ENCODE measurements around the gene RABGGTA. TPM values are rescaled to one million over a fixed set of nuclear protein-coding genes. Genes with fewer than 3 reads are reported as not detected.
A peak's percentile ranks its signal among the peaks of the same experiment; 100 is the strongest.

RABGGTA gene
- total and polyA plus RNA-seq, 10 of the 15 experiments (the other 5 are each of a cell fraction or from before 2014, with no cell fraction given) = 19.1 to 75.6 (median 46.9) TPM

DNA sequence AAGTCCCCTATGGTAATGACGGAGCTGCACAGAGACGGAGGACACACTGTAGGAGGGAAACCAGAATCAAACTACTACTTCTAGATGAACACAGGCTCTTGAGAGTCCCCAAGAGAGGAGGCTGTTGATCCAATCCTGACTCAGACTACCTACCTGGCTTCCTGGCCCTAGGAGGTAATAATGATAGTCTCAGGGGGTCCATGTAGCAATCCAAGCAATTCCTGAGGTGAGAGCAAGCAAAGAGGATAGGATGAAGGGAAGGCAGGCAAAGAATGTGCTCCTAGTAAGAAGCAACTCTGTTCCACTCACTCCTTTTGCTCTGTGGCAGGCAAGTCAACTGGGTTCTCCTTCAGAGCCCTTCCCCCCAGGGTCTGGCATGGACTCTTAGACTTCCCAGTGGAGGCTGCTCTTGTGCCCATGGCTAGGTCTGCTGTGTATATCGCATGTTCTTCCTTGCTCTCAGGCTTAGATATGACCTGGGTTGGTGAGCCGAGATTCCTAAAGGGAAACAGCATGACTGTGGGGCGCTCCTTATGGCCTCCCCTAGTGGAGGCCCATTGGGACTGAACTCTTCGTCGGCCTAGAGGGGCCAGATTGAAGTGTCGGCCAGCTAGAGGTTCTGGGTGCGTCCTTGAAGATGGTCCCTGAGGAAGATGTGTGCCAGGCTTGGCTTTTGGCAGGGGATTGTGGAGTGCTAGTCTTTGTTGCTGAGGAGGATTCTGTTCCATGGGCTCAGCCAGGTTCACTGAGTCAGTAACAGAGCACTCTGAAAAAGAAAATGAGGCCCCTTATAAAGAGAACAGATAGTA lies 31.1 kb downstream of the RABGGTA start:
- Histone ChIP-seq H3K4me3 (peak overlapping the region; percentile 18; the same call in 1 of the 2 replicates), H3K27ac (ENCODE audit: control insufficient read depth, insufficient read depth) (no peak overlapping the region), H3K4me1 (ENCODE audit: control insufficient read depth, insufficient read depth, low read length) (peaks cover 10% of the 10 kb centered on the region), H3K9ac (ENCODE audit: control insufficient read depth, insufficient read depth, low read length) (no peak overlapping the region), H3K36me3 (ENCODE audit: control insufficient read depth in 2 of 2, insufficient read depth in 2 of 2, low read length in 1 of 2) (peaks cover 11 to 45% of the 10 kb centered on the region in 2 experiments), H3K79me2 (ENCODE audit: control insufficient read depth, insufficient read depth, low read length) (peaks cover 16% of the 10 kb centered on the region), H3K4me2 (ENCODE audit: control insufficient read depth, insufficient read depth) (peak overlapping the region; percentile 100), H2AFZ (ENCODE audit: control insufficient read depth, low read depth, low read length) (no peak overlapping the region), H3K9me3 (replicated peaks; ENCODE audit: control insufficient read depth, insufficient read depth, low read length) (no peaks in the 10 kb centered on the region), H4K20me1 (ENCODE audit: control insufficient read depth, insufficient read depth) (peaks cover 3% of the 10 kb centered on the region; the same call in 1 of the 2 replicates), H3K27me3 (replicated peaks in 1 of 2; ENCODE audit: control insufficient read depth in 2 of 2, insufficient read depth in 2 of 2, low read length in 1 of 2) (no peaks in the 10 kb centered on the region)
- no peak for DNase-seq (ENCODE audit: low read depth, low spot score)
- whole genome bisulfite sequencing (ENCODE audit: insufficient coverage, insufficient replicate concordance, low lambda C conversion rate, missing lambda C conversion rate) = 94% methylated on average over 9 of the region's 9 CpGs
- no peak for ATAC-seq
- ChIA-PET CTCF (interaction anchor here (1.0 to 12.3 kb wide), 3 partner anchors 26 to 122 kb away, joined by 3 to 368 read pairs (median 54); partner anchors contain the start of genes CHMP4A, DHRS1, MDP1 and NOP9), RAD21 (ENCODE audit: unreplicated experiment) (interaction anchor here (3.4 kb wide), 1 partner anchor 68 kb away, joined by 52 read pairs; the partner anchor contains the start of gene CIDEB), POLR2A (interaction anchor here (0.9 to 9.2 kb wide), 2 partner anchors 31 to 52 kb away, joined by 3 to 171 read pairs; partner anchors contain the start of gene RABGGTA), SMC1A (ENCODE audit: uncharacterized antibody, unreplicated experiment) (interaction anchor here (8.0 to 11.0 kb wide), 2 partner anchors 33 to 59 kb away, joined by 141 to 201 read pairs; partner anchors contain the start of genes DHRS1, NOP9 and RABGGTA)
- no TSS peak for BruUV-seq (replicated peaks)
- TF ChIP-seq MEF2B (IDR thresholded peaks at IDR 0.05; ENCODE audit: partially characterized antibody, poor library complexity, severe bottlenecking) (no peak), POLR2A (IDR thresholded peaks at IDR 0.05; ENCODE audit: low read depth, low read length) (peak; percentile 6; the same call in 1 of the 2 replicates)
- in situ Hi-C loops (cut with MboI) (loop anchor here (5.0 kb wide), 2 partner anchors 57 to 197 kb away; partner anchors contain the start of genes DHRS1 and NOP9), intact Hi-C loops (cut with micrococcal nuclease; ENCODE audit: unreplicated experiment) (no loop called here)
- FAIRE-seq = no peak

DNA sequence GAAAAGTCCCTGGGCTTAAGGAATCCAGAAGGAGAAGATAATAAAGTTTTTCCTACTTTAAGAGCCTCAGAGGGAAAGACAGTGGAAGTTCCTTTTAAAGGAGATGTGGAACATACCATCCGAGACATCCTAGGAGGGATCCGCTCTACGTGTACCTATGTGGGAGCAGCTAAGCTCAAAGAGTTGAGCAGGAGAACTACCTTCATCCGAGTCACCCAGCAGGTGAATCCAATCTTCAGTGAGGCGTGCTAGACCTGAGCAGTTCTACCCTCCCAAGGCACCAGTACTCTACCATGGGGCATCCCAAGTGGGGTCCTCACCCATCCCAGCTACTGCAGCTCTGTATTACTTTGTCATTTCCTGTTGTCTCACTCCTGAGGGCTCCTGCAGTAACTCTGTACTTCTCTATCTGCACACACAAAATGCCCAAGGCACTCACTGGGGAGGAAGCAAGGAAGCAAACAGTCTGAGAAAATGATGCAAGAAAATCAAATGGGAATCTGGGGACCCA lies 32.8 kb downstream of the RABGGTA start:
- Histone ChIP-seq H3K4me3 (no peak overlapping the region), H3K79me2 (ENCODE audit: control insufficient read depth, insufficient read depth, low read length) (peaks cover 24% of the 10 kb centered on the region), H3K36me3 (ENCODE audit: control insufficient read depth in 2 of 2, insufficient read depth in 2 of 2, low read length in 1 of 2) (peaks cover 11 to 52% of the 10 kb centered on the region in 2 experiments), H3K27ac (ENCODE audit: control insufficient read depth, insufficient read depth) (no peak overlapping the region), H2AFZ (ENCODE audit: control insufficient read depth, low read depth, low read length) (no peak overlapping the region), H3K27me3 (replicated peaks in 1 of 2; ENCODE audit: control insufficient read depth in 2 of 2, insufficient read depth in 2 of 2, low read length in 1 of 2) (no peaks in the 10 kb centered on the region), H3K9me3 (replicated peaks; ENCODE audit: control insufficient read depth, insufficient read depth, low read length) (no peaks in the 10 kb centered on the region), H3K9ac (ENCODE audit: control insufficient read depth, insufficient read depth, low read length) (no peak overlapping the region), H4K20me1 (ENCODE audit: control insufficient read depth, insufficient read depth) (peaks cover 3% of the 10 kb centered on the region; the same call in 1 of the 2 replicates), H3K4me1 (ENCODE audit: control insufficient read depth, insufficient read depth, low read length) (peaks cover 12% of the 10 kb centered on the region), H3K4me2 (ENCODE audit: control insufficient read depth, insufficient read depth) (no peak overlapping the region; the same call in 1 of the 2 replicates)
- FAIRE-seq (no peak), ATAC-seq (no peak), DNase-seq (ENCODE audit: low read depth, low spot score) (no peak)
- TF ChIP-seq PAX5 (IDR thresholded peaks at IDR 0.05; ENCODE audit: borderline replicate concordance, low read depth, low read length) (no peak), ESRRA (IDR thresholded peaks at IDR 0.05; ENCODE audit: low read length) (no peak), CHD4 (IDR thresholded peaks at IDR 0.05) (no peak), MYC (IDR thresholded peaks at IDR 0.05; ENCODE audit: insufficient read depth, insufficient read length, insufficient replicate concordance, low read length, severe bottlenecking) (no peak), NR2F1 (conservative IDR thresholded peaks at IDR 0.05) (no peak), GABPA (IDR thresholded peaks at IDR 0.05; ENCODE audit: low read depth) (no peak)
- TF ChIP-seq, protein P1, sequence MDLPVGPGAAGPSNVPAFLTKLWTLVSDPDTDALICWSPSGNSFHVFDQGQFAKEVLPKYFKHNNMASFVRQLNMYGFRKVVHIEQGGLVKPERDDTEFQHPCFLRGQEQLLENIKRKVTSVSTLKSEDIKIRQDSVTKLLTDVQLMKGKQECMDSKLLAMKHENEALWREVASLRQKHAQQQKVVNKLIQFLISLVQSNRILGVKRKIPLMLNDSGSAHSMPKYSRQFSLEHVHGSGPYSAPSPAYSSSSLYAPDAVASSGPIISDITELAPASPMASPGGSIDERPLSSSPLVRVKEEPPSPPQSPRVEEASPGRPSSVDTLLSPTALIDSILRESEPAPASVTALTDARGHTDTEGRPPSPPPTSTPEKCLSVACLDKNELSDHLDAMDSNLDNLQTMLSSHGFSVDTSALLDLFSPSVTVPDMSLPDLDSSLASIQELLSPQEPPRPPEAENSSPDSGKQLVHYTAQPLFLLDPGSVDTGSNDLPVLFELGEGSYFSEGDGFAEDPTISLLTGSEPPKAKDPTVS (IDR thresholded peaks at IDR 0.05; ENCODE audit: low read depth, low read length) = no peak
- in situ Hi-C loops (cut with MboI) (no loop called here), intact Hi-C loops (cut with micrococcal nuclease; ENCODE audit: unreplicated experiment) (no loop called here)
- RAD21 ChIA-PET (ENCODE audit: unreplicated experiment) = no interaction called here
- CTCF ChIA-PET = interaction anchor here (1.0 to 12.3 kb wide), 5 partner anchors 24 to 95 kb away, joined by 3 to 368 read pairs (median 7); partner anchors contain the start of genes CHMP4A, CIDEB, DHRS1 and MDP1
- SMC1A ChIA-PET (ENCODE audit: uncharacterized antibody, unreplicated experiment) = interaction anchor here (0.8 to 1.5 kb wide), 3 partner anchors 24 to 60 kb away, joined by 3 to 4 read pairs (median 3); partner anchors contain the start of genes DHRS1, NOP9 and TM9SF1
- 96% methylated on average over 5 of the region's 5 CpGs for WGBS (ENCODE audit: insufficient coverage, insufficient replicate concordance, low lambda C conversion rate, missing lambda C conversion rate)
- POLR2A ChIA-PET = interaction anchor here (0.7 to 1.5 kb wide), 4 partner anchors 12 to 42 kb away, joined by 3 to 4 read pairs (median 3); partner anchors contain the start of genes MDP1 and RABGGTA
- no TSS peak for BruUV-seq (replicated peaks)

Data from GM12878 (cell line).